GM12874 (cell line): ENCODE measurements around the gene IL1RAPL2.

Source experiments
- TF ChIP-seq, protein P1 (sequence below): IDR thresholded peaks from 2 replicates; pipeline ENCODE4 v1.5.1; 2011; ENCODE audit warnings: low read depth, mild to moderate bottlenecking, control low read depth, low read length, moderate library complexity; ENCODE audit not compliant: insufficient read depth

IL1RAPL2 gene

DNA sequence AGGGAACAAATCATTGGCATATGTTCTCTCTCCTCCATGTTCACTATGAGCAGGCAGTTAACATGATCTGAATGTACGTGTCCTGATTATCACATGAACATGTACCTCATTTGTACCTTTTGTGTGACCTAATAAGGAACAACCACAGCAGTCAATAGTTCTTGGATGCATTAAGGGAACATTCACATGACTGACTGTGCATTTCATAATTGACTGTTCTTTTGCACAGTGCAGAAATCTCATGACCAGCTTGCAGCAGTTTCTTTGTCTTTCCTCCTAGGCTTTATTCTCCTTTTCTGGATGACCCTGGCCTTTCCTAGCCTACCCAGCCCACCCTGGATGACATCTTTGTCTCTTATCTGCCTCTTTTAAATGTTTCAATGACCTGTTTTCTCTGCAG is 711.1 kb downstream of the IL1RAPL2 start:
- TF ChIP-seq, protein P1, sequence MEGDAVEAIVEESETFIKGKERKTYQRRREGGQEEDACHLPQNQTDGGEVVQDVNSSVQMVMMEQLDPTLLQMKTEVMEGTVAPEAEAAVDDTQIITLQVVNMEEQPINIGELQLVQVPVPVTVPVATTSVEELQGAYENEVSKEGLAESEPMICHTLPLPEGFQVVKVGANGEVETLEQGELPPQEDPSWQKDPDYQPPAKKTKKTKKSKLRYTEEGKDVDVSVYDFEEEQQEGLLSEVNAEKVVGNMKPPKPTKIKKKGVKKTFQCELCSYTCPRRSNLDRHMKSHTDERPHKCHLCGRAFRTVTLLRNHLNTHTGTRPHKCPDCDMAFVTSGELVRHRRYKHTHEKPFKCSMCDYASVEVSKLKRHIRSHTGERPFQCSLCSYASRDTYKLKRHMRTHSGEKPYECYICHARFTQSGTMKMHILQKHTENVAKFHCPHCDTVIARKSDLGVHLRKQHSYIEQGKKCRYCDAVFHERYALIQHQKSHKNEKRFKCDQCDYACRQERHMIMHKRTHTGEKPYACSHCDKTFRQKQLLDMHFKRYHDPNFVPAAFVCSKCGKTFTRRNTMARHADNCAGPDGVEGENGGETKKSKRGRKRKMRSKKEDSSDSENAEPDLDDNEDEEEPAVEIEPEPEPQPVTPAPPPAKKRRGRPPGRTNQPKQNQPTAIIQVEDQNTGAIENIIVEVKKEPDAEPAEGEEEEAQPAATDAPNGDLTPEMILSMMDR: no peak

DNA sequence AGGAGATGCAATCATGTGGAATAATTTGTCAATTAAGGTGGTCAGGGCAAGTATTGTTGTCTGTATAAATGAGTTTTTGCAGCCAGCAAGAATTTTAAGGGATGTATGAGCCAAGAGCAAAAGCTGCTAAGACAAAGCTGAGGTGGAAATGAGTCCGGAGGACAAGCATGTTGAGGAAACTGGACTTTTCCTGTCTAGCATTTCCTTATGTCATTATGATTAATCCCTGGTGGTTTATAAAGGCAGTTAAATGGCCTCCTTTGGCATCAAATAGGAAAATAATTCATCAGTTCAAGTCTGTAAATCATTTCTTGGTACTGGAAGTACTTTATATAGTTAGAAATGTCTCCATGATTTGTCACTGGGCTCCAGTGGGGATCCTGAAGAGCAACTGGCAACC is 716.1 kb downstream of the IL1RAPL2 start:
- TF ChIP-seq, protein P1: no peak

DNA sequence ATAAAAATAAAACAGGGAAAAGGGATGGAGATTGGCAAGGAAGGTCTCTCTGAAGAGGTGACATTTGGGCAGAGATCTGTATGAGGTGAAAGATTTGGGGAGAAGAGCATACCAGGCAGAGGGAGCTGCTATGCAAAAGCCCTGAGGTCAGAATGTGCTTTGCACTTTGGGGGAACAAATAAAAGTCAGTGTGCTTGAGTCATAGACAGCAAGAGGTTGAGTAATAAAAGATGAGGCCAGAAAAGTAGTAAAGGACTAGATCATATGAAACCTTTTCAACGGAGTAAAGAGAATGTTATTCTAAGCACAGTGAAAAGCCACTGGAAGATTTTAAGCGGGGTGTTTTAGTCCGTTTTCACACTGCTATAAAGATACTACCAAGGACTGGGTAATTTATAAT is 731.0 kb downstream of the IL1RAPL2 start:
- TF ChIP-seq, protein P1: no peak

DNA sequence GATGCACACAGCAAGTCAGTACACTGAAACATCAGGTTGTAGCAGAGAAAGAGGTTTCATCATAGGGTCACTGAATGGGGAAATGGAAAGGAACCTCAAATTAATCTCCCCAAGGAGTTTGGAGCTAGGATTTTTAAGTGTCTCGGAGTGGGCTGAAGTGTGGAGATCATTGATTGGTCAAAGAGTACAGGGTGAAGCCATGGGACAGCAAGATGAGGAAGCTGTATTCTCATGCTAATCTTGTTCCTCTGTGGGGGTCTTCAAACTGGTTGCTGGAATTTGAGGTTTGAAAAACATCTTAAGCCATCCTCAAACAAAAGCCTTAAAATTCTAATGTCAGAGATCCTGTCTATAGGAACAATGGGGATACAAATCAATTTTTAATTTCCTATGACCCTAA is 733.3 kb downstream of the IL1RAPL2 start:
- TF ChIP-seq, protein P1: no peak

DNA sequence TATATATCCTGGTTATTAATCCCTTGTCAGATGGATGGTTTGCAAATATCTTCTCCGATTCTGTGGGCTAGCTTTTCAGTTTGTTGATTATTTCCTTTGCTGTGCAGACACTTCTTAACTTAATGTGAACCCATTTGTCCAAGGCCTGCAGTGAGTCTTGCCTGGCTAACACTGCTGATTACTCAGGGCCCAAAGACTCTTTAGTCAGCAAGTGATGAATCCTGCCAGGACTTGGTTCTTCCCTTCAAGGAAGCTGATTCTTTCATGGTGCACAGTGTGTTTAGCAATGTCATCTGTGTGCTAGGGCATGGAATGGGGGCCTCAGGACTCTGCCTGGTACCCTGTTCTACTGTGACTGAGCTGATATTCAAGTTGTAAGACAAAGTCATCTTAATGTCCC is 736.2 kb downstream of the IL1RAPL2 start:
- TF ChIP-seq, protein P1: no peak

DNA sequence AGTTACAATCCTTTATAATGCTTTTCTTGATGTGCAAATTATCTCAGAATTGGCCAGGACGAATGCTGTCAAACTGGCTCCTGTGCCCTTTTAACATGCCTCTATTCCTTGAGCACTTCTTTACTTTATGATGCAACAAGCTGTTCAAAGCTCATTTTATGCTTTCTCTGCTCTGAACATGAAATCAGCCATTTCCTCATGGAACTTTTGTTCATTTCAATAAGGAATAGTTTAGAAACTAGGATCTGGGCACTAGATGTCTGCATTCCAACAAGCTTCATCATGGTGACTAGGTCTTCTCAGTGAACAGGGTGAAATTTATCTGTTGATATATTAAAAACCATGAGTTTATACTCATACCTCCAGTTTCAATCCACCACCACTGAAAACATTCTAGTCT is 741.8 kb downstream of the IL1RAPL2 start:
- TF ChIP-seq, protein P1: no peak

DNA sequence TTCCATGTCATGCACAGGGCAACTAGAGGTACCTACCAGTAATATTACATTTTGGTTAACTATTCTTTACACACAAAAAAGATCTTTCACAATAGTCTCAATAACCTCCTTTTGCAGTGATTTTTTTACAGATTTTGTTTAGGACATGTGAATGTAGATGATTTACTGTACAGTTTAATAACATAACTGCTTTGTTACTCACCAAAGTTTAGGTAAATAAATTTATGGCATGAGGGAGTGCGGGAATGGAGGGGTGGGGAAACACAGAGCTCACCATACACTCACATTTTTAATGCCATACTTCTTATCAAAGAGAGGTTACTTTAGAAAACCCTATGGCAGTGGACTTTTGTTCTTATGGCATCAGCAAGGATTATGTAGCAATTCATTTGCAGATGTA is 747.6 kb downstream of the IL1RAPL2 start:
- TF ChIP-seq, protein P1: no peak

DNA sequence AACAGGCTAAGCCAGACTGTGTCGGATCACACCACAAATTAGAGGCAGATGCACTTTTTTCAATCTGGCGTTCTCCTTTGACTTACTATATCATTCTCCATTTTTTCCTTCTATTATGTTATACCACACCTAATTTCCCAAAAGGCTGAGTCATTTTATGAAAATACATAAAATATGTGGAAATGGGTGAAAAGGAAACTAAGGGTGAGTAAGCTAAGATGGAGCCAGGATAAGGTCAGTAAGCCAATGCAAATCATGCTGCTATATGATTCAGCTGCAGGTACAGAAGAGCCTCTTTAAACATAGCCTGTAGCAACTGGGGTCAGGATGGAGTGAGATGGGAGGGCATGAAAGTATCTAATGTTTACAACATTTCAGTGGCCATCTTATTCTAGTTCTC is 748.5 kb downstream of the IL1RAPL2 start:
- TF ChIP-seq, protein P1: no peak
